GM18499 (cell line): Measurements from ENCODE around the gene DCD.

Experiments used
- ATAC-seq: cut with Tn5 transposase; IDR thresholded peaks from one replicate; pipeline ENCODE4 v1.9.1; 2021; ENCODE audit warnings: moderate number of reproducible peaks; ENCODE audit not compliant: insufficient read depth, unreplicated experiment

Gene DCD

DNA sequence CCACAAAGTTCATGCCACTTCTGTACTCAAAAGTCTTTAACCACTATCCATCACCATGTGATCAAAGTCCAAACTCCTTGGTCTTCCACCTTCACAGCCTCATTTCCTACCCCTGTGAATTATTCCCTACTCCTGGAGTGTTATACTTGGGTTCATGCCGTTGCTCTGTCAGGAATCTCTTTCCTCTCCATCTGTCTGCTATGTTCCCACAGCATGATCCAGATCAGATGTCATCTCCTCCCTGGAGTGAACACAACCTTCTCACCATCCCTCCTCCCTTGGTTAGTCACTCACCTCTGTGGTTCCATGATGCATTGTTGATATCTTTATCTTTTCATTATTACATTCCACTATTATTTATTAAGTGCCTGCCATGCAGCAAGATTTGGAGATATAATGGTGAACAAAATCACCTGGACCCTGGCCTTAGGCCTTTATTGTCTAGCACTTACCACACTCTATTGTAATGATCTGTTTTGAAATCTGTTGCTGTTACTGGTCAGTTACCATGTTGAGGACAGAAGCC is 35.9 kb downstream of the DCD start:
- no peak for ATAC-seq

DNA sequence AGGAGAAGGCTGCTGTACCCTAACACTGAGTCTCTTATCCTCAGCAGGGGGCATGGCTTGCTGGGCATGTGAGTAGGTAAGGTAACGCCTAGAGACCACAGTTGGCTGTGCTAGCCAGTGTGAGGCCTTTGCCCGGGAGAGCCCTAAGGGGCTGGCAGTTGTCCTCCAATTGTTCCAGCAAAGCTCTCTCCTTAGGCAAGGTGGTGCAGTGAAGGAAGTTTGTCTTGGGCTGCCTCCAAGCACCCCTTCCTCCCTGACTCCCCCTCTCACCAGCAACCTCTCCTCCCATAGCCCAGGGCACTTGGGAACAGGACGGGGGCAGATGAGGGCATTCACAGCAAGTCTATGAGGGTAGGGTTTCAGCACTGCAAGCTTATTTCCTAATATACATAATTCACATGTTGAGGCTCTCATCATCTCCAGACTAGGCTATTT is 36.4 kb downstream of the DCD start:
- ATAC-seq, result no peak

DNA sequence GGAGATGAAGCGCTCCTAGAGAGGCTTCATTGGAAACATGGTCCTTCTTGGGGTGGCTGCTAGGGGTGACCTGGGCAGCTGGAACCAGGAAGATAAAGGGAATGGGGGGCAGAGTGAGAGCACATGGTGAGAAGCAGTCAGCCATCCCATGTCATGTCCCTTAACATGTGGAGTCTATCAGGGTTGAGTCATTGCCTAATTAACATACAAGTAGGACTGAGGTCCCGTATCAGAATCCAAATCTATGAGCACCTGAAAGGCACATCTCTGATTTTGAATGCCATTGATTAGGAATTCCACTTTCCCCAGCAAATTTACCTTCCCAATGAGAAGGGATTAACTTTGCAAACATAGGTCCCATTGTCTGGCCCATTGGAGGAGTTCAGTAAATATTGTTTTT is 39.4 kb downstream of the DCD start:
- no peak for ATAC-seq

DNA sequence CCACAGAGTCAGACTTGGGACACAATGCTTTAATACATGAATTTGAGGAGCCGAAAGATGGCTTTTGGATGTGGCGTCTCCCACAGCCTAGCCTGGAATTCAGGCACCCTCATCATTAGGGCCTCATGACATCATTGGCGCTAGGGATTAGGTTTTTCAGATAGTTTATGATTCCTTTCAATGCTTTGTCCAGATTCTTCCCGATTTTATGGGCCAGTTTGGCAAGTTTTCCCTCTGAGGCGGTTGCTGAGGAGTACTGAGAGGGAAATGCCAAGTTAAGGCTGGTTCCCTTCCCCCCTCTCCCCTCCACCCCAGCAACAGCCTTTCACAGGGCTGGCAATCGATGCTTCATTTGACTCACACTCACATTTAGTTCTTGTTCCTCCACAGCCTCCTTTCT is 40.0 kb downstream of the DCD start:
- no peak for ATAC-seq

DNA sequence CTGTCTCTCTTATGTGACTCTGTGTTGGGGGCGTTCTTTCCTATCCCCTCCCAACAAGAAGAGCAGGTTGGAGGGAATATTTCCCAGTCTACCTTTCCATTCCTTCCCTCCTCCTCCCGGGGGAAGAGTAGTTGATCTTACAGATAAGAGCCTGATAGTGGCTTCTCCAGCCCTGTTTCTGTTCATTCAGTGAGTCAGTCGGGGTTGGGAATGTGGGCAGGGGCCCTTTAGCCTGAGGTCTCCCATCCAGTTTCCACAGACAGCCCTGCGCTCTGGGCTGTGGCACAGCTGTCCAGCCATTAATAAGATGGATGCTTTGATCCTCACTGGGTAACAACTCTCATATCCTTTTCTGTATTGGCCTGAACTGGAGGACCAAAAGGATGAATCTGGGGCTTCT is 41.6 kb downstream of the DCD start:
- no peak for ATAC-seq

DNA sequence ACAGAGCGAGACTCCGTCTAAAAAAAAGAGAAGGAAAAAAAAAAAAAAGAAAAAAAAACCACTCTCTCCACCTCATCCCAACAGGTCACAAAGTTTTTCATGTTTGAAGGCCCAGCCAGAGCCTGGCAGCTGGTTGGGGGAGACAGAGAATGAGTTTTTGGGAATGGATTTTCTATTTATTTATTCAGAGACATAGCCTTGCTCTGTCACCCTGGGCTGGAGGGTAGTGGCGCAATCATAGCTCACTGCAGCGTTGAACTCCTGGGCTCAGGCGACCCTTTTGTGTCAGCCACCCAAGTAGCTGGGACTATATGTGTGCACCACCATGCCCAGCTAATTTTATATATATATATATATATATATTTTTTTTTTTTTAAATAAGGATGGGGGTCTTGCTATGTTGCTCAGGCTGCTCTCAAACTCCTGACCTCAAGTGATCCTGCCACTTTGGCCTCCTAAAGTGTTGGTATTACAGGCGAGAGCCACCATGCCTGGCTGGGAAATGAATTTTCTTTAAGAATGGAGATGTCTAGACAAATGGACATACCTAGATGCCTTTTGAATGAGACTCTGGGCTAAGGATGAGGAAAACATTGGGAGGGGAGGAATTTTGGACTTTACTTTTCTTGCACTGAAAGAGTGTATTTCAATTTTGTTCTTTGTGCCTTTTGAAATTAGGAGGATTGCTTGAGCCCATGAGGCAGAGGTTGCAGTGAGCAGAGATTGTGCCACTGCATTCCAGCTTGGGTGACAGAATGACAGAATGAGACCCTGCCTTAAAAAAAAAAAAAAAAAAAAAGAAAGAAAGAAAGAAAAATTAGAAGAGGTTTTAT is 42.8 kb downstream of the DCD start:
- no peak for ATAC-seq

DNA sequence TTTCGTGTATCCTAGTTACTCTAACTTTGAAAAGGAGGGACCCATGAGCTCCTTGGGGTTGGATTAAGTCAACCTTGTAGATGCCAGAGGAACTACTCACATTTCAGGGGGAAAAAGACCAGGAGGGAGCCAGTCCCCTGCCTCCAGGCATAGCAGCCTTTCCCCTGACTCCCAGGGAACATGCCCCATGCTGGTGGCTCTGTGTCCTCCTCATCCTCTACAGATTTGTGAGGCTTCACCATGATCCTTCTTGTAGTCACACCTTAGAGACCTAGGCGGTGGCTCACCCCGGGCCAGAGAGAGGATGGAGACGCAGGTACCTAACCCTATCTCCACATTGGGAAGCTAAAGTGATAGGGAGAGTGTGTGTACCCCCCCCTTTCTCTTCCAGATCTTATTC is 43.7 kb downstream of the DCD start:
- ATAC-seq, result no peak

DNA sequence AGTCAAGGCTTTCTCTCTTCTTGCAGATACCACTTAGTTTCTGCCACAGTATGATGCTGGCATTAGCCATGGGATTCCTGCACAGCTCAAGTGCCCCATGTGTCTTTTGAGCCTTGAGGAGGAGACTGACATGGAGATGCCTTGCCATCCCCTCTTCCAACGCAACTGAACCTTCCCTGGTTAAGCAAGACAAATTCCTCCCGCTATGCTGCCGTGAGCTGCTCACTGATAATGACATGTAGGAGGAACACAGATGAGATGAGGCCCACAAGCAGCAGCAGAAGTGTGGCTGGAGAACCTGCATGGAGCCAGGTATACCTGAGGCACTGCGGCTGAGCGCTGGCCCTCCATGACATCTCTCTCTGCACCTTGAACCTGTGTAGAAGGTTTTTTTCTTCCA is 44.3 kb downstream of the DCD start:
- ATAC-seq, result no peak

DNA sequence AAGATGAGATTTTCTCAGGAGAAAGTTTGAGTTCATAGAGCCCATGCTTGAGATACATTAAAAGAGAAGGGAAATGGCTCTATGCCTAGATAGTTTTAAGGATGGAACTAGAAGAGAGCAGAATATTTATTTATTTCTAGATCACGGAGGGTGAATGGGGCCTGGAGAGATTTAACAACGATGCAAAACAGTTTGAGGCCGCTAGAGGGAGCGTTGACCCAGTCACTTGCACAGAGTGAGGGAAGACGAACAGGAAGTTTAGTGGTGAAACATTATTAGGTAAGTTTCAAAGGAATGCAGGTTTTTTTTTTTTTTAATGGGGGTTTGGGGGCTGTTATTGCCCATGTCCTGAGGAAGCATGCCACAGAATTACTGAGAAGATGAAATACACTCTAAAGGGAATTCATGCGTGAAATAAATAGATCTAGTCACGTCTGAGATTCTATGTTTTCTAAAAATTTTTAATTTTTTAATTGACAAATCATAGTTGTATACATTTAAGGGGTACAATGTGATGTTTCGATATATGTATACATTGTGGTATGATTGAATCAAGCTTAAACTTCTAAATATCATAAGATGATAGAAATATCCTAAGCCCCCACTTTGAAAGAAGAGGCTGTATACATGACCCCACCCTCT is 44.9 kb downstream of the DCD start:
- ATAC-seq, result no peak

DNA sequence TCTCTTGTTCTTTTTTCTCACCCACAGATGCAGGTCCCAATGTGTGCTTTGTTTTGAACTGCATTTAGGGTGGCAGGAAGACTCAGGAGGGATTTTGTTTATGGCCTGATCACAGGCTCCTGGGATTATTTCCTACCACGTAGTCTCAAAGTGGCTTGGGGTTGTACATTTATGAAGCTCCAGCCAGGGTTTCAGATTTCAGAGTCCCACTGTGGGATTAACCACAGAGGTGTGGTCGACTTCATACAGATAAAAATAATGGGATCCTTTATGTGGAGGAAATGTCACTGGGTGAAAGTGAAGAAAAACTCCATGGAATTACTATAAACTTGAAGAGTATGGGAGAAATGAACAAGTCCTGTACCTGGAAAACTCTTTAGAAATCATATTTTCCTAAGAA is 45.5 kb downstream of the DCD start:
- no peak for ATAC-seq

DNA sequence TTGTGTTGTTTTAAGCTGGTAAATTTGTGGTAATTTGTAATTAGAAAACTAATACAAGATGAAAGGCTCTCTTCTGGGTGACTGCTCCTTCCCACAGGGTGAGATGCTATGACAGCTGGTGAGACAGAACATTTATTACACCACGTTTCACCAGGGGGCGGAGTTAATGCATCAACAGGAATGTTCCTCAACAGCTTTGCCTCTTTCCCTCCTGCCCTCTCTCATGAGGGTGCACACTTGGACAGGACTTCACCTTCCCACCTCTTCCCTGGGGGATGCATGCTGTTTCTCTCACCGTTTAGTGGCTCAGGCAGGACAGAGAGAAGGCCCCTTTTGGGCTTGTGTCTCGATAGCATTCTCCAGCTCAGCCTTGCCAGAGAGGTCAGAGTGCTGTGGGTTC is 46.3 kb downstream of the DCD start:
- no peak for ATAC-seq

DNA sequence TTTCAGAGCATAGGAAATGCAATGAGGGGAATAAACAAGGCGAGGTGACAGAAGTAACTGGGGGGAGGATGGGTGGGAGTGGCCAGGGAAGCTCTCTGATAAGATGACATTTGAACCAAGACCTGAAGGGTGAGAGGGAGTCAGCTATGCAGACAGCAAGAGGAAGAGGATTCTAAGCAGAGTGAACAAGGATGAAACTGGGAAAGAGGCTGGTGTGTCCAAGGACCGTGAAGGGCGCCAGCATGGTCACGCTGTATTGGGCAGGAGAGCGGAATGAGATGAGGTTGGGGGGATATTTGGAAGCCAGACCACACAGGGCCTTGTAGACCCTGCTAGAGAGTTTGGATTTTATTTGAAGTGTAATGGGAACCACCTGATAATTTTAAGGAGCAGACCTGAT is 49.2 kb downstream of the DCD start:
- ATAC-seq, result no peak

DNA sequence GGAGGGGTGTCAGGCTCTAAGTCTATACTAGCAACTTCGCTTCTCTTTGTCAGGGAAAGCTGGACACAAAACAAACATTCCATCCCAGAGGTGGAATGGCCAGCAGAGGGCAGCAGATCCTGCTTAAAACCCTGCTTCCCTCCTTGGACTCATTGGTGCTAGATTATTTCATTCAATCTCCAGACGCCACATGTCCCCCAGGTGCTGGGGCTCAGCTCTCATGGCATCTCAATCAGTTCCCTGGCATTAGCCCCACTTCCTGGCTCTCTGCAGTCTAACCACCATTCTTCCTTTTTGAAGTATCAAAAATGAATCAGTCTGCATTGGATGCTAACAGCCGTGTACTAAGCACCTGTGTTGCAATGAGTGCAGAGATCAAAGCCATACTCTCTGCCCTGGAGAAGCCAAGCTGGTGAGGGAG is 51.6 kb downstream of the DCD start:
- no peak for ATAC-seq

DNA sequence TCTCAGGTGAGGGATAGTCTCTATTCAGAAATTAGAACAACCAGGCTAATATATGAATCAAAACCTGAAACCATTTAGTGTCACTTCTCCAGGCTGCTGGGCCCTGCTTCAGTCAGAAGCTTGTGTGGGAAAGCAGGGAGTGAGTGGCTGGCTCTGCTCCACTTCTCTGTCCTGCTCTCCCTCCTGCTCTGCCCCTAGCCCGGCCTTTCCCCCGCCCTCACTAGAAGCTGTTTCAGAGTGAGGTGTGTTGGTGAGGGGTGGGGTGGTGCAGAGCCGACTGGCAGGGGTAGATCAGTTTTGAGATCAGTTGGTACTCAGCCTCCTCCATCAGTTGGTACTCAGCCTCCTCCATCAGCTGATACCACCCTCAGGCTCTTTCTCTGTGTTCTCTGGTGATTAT is 52.7 kb downstream of the DCD start:
- ATAC-seq, result no peak
